ENCODE measurements around the gene BRF1.

Gene BRF1

GRCh38 chr14:105312973-105313372, 12.2 kb upstream of the BRF1 start:
- no peak for TF ChIP-seq CTCF (IDR thresholded peaks at IDR 0.05; ENCODE audit: extremely low read depth, missing control alignments)
- no peak for DNase-seq (ENCODE audit: low spot score)

GRCh38 chr14:105311838-105312237, 11.0 kb upstream of the BRF1 start:
- no peak for TF ChIP-seq CTCF (IDR thresholded peaks at IDR 0.05; ENCODE audit: extremely low read depth, missing control alignments)
- no peak for DNase-seq (ENCODE audit: low spot score)

- no peak for DNase-seq (ENCODE audit: low spot score)
- TF ChIP-seq CTCF (IDR thresholded peaks at IDR 0.05; ENCODE audit: extremely low read depth, missing control alignments) = no peak
Measured at GRCh38 chr14:105309371-105309770, 8.6 kb upstream of the BRF1 start.

GRCh38 chr14:105307052-105307727, 6.4 kb upstream of the BRF1 start:
- no peak for TF ChIP-seq CTCF (IDR thresholded peaks at IDR 0.05; ENCODE audit: extremely low read depth, missing control alignments)
- DNase-seq (ENCODE audit: low spot score) = no peak

- no peak for TF ChIP-seq CTCF (IDR thresholded peaks at IDR 0.05; ENCODE audit: extremely low read depth, missing control alignments)
- no peak for DNase-seq (ENCODE audit: low spot score)
Measured at GRCh38 chr14:105305791-105306190, 5.0 kb upstream of the BRF1 start.

- DNase-seq (ENCODE audit: low spot score) = no peak
- TF ChIP-seq CTCF (IDR thresholded peaks at IDR 0.05; ENCODE audit: extremely low read depth, missing control alignments) = no peak
Measured at GRCh38 chr14:105305345-105305744, 4.5 kb upstream of the BRF1 start.

- no peak for DNase-seq (ENCODE audit: low spot score)
- TF ChIP-seq CTCF (IDR thresholded peaks at IDR 0.05; ENCODE audit: extremely low read depth, missing control alignments) = no peak
Measured at GRCh38 chr14:105304565-105304964, 3.8 kb upstream of the BRF1 start.
